Activated naive CD8-positive, alpha-beta T cell treated with anti-CD3 and anti-CD28 coated beads, Interleukin-2, amount 50 U/mL, for 16 hours (primary cell): ENCODE measurements around the gene ZDHHC19.
"Not testable (repeated sequence)": the region's sequence is repeated elsewhere in the genome, so short reads cannot be mapped to it uniquely, and the experiment has no call there.

Source experiments
- DNase-seq: peaks from one replicate; pipeline ENCODE4 v3.0.0-alpha.2; 2020; ENCODE audit warnings: low read depth, low spot score

The ZDHHC19 gene

DNA sequence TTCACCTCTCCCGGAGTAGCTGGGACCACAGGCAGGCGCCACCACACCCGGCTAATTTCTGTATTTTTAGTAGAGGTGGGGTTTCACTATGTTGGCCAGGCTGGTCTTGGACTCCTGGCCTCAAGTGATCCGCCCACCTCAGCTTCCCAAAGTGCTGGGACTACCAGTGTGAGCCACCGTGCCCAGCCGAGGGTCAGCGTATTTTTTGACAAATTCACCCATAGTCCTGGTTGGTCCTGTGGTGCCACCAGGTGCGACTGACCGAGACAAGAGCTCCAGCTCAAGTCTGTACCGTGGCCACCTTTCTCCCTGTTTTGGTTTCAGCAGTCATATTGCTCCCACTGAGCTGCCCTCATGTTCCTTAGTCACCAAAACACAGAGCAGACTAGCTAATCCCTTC, 13.9 kb upstream of the ZDHHC19 start:
- no peak for DNase-seq

DNA sequence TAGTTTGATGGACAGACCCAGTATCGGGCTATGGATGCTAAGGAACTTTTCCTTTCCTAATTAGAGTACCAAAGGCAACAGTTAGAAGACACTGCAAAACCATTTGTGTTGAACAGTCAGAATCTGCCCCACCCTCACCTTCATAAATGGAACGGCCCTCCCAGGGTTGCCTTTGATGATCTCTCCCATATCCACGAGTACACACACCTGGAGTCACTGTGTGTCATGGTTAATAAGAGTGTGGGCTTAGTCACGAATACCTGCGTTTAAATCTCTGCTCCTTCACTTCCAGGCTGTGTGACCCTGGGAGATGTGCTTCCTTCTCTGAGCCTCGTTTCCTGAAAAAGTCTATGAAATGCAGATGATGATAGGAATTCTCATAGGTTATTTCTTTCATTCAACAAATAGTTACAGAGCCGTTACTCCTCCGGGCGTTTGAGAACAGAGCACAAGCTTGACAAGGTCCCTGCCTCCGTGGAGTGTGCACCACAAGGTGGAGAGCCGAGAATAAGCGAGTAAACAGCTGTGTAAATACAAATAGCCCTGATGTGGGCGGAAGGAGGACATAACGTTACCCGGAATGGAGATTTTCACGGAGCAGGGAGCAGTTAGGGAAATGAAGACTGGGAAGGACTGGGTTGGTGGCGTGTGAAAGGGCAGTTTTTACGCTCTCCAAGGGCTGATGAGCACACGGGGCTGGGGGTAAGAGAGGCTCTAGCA, 11.8 kb upstream of the ZDHHC19 start:
- no peak for DNase-seq

DNA sequence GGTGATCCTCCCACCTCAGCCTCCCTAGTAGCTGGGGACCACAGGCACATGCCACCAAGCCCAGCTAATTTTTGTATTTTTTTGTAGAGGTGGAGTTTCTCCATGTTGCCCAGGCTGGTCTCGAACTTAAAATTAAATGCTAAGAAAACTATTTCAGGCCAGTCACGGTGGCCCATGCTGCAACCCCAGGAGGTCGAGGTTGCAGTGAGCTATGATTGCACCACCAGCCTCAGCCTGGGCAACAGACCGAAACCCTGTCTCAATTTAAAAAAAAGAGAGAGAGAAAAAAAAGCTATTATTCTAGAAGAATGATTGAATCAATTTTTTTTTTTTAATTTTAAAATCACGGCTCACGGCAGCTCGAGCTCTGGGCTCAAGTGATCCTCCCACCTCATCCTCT, 9.8 kb upstream of the ZDHHC19 start:
- DNase-seq, result no peak

DNA sequence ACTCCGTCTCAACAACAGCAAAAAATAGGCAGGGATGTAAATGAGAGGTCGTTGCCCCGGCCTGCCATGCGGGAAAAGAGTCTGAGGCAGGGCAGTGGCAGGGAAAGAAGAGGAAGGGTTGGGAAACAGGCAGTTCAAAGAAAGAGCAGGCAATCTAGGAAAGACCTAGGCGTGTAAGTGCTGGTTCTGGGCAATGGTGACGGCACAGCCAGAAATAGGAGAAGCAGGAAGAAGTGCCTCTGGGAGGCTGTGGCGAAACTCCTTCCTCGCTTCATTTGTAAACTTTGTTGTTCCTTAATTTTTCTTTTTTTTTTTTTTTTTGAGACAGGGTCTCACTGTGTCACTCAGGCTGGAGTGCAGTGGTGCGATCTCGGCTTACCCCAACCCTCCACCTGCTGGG, 9.4 kb upstream of the ZDHHC19 start:
- no peak for DNase-seq

DNA sequence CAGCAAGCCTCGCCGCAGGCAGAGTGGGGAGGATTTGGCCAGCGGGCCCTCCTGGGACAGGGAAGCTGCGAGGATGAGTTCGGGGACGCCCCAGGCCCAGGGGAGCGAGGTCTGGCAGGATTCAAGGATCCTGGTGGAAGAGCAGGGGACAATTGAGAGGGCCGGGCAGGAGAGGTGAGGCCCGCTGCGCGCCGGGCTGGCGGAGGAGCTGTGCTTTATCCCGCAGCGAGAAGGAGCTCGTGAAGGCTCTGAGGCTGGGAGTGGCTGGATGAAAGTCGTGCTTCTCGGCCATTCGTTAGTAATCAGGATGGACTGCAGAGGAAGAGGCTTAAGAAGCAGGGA, 8.7 kb upstream of the ZDHHC19 start:
- no peak for DNase-seq

DNA sequence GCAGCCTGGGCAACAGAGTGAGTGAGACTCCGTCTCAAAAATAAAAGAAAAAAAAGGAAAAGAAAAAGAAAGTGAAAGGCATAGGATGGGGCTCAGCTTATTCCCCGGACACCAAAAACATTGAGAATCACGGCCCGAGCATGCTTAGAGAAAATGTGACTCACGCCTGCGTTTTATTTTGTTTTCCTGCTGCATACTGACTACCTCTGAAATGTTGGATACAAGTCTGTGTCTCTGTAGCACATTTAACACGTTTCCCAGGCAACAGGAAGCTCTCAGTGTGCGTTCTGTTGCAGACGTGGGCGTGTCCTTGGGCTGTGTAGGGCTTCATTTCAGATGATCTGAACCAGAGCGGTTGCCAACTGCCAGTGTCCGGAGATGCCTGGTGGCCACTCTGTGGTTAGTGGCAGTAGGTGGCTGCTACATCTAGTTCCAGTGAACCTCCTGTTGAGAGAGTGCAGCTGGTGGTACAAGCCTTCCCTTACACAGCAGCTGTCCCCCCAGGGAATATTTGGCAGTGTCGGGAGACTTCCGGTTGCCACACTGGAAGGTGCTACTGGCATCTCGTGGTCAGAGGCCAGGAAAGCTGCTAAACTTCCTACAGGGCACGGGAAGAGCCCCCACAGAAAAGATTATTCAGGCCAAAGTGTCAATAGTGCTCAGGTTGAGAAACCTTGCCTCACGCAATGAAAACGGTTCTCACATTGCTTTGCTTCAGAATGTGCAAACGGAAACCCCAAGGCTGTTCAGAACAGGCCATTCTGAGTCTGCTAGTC, 8.2 kb upstream of the ZDHHC19 start:
- DNase-seq, result peak; percentile 30

DNA sequence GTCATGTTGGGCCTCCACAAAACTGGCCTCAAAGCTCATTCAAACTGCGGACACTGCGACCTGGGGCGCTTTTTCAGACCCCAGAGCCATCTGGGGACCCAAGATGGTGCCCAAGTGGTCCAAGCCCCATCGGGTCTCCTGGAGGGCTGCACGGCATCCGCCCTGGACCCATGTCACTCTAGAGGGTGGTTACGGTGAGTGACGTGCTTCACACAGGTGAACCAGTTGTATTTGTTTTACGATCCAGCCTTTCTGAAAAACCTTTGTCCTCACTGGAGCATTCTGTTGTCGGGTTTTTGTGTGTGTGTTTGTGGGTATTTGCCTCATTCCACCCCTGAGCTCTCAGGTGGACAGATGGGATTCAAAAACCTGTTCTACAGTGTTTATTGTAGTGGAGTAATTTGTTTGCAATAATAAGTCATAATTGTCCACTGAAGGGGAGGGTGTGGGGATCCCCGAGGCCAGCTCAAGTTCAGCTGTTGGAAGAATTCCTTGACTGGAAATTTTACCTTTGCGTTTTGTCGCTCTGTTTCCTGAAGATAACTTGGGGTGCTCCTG, 7.0 kb upstream of the ZDHHC19 start:
- DNase-seq, result no peak

DNA sequence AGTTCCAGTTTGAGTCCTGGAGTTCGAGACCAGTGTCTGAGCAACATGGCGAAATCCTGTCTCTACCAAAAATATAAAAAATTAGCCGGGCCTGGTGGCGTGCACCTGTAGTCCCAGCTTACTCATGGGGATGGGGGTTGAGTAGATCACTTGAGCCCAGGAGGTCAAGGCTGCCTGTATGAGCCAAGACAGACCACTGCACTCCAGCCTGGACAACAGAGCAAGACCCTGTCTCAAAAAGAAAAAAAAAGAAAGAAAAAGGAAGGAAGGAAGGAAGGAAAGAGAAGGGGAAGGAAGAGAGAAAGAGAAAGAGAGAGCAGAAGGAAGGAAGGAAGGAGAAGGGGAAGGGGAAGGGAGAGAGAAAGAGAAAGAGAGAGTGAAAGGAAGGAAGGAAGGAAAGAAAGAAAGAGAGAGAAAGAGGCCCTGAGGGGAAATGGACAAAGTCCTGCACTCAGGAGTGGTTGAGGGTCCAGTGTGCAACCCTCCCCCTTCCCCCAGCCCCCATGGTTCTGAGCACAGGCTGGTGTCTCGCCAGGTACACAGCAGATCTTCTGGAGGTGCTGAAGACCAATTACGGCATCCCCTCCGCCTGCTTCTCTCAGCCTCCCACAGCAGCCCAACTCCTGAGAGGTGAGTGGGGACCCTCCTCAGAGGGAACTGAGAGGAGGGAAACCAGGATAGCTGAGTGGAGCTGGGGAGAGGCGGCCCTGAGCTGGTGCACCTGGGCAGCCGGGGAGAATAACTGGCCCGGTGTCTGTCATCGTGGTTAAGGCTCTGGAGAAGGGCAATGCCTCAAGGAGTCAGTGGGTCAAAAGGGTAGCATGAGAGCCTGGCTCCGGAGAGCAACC, 6.3 kb upstream of the ZDHHC19 start:
- DNase-seq, result no peak

DNA sequence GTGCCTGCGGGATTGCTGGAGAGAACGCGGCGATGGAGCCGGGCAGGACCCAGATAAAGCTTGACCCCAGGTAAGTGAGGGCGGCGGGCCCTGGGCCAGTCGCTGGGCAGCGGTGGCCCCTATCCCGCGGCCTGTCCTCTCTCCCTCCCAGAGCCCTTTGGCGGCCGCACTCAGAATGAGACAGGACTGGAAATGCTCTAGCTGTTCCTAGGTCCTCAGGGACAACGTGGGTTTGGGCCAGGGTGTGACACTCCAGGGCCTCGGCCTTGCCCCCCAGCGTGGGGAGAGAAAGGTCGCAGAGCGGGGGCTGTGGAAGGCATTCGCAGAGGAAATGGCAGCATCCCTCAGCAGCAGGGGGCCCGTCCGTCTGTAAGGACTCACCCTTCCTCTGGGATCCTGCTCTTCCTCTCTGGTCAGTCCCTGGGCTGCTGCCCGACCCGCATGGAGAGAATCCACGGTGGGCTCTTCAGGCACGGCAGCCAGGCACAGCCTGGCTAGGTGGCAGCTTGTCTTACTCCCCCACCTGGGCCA, 5.5 kb upstream of the ZDHHC19 start:
- DNase-seq, result no peak

DNA sequence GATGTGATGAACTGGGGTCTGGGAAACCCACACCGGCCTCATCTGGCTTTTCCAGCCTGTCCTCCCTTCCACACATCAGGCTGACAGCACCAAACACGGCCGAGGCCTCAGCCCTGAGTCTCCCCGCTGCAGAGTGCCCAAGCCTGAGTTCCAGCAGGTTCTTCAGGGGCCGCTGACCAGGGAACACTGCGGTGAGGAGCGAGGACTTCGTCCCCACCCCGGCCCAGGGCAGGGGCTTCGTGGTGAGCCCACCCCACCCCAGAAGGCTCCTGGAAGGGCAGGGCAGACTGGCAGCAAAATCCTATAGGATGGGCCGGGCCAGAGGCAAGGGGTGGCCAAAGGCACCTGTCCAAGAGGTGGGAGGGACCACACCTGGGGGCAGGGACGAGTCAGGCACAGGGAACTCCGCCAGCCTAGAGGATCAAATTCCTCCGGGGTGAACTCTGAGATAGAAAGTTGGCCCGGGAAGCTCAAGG, 4.9 kb upstream of the ZDHHC19 start, which contains the start of gene SLC51A:
Gene SLC51A, plus strand, starts transcription at position 446 of the 476 bp plus-strand sequence. CDS start 179 bp downstream, outside the sequence.
- no peak for DNase-seq

DNA sequence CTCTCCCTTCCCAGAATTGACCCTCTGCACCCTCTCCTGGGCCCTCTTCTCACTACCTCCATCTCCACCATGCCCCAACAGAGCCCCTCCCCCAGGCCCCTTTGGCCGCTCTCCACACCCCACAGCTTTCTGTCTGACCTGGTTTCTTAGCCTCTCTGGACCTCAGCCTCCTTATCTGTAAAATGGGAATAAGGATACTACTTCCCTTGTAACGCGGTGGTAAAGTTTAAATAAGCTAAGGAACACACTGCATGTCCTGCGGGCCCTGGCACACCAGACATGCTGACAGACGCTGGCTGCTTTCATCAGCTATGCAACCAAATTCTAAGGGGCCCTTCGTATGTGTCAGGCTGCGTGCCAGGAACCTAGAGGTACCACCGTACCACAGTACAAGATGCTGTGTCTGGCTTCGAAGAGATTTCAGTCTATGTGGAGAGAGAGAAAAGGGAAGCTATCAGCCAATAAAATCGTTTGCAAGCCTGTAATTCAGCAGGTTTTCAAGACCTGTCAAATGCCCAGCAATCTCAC, 4.4 kb upstream of the ZDHHC19 start:
- no peak for DNase-seq

DNA sequence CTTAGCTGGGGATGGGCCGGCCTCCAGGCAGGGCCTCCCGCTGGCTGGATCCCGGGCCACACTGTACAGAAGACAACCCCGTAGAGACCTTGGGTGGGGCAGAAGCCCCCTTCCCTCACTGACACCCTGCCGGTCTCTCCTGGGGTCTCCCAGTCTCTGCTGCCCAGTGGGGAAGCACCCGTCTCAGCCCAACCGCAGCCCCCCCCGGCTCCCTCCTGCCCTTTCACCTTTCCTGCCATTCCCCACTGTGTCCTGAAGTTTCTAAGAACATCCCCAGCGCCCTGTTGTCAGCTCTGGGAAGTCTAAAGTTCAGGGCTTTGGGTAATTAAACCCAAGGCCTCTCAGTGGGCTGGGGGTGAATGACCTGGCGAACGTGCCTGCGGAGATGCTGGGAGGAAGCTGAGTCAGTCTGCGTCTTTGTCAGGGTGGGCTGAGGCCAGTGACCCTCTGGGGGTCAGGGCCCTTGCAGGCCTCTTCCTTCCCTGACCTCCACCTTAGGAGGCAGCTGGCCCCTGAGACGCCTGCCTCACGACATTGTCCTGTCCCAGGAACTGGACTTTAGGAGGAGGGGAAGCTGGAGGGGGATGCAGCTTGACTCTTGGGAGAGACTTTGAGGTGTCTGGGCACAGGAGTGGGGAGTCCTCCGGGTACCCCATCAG, 3.7 kb upstream of the ZDHHC19 start:
- no peak for DNase-seq

DNA sequence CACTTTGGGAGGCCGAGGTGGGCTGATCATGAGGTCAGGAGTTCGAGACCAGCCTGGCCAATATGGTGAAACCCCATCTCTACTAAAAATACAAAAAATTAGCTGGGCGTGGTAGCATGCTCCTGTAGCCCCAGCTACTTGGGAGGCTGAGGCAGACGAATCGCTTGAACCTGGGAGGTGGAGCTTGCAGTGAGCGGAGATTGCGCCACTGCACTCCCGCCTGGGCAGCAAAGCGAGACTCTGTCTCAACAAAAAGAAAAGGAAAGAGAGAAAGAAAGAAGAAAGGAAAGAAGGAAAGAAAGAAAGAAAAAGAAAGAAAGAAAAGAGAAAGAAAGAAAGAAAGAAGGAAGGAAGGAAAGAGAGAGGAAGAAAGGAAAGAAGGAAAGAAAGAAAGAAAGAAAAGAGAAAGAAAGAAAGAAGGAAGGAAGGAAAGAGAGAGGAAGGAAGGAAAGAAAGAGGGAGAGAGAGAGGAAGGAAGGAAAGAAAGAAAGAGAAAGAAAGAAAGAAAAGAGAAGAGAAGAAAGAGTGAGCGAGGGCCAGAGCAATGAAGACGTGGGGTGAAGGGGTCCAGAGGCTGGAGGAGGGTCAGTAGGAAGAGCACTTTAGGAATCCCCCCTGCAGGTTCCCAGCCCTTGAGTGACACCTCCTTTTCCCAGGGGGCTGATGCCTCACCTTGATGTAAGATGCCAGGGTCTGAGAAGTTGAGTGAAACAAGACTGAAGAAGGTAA, 1.1 kb downstream of the ZDHHC19 start:
- DNase-seq, result not testable (repeated sequence)

DNA sequence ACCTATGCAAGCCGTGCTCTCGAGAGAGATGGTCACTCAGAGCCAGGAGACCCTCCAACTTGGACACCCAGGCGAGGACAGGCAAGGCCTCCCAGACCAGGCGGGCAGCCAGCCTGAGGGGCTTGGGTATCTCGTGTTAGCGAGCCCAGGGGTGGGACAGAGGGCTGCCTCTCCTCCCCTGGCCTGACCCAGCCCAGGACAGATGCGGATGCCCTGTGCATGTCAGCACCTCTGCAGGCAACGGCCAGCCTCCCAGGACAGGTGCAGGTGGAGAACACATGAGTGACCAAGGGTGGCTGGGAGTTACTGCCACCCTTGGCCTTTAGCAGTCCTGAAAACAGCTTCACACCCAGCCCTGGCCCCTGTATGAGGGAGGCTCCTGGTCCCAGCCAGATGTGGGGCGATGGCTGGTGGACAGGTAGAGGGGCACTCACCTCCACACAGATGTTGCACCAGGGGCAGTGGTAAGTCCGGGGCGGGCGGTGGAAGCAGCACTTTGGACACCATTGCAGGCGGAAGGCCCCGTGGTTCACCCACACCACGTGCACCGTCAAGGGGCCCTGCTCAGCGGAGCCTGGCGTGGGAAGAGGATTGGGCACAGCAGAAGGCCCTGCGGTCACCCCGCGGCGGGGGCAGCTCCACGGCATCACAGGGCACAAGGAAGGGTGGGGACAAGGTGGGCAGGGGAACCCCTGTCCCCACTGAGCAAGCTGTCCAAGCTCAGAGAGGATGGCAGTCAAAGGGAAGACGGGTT, 2.1 kb downstream of the ZDHHC19 start:
- no peak for DNase-seq

DNA sequence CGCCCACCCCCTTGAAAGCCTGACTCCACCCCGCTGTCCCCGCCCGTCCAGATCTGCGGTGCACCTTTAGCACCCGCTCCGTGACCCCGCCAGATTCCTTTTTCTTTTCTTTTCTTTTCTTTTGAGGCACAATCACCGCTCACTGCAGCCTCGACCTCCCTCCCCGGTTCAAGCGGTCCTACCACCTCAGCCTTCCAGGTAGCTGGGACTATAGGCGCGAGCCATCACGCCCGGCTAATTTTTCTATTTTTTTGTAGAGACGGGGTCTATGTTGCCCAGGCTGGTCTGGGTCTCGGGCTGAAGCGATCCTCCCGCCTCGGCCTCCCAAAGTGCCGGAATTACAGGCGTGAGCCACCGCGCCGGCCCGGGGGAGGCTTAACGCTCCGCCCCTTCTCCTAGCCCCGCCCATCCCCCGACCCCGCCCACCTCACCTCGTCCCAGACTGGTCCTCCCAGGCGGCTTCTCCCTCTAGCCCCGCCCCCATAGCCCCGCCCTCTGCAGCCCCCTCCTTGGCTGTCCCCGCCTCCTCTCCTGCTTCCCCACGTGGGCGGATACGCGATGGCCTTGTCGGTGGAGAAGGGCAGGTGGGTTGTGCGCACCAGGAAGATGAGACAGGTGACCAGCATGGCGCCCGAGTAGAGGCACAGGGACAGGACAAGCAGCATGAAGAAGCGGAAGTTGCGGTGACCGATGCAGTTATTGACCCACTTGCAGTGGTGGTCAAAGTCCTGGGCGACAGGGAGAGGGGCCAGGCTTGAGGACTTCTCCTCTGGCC, 3.2 kb downstream of the ZDHHC19 start:
- no peak for DNase-seq

DNA sequence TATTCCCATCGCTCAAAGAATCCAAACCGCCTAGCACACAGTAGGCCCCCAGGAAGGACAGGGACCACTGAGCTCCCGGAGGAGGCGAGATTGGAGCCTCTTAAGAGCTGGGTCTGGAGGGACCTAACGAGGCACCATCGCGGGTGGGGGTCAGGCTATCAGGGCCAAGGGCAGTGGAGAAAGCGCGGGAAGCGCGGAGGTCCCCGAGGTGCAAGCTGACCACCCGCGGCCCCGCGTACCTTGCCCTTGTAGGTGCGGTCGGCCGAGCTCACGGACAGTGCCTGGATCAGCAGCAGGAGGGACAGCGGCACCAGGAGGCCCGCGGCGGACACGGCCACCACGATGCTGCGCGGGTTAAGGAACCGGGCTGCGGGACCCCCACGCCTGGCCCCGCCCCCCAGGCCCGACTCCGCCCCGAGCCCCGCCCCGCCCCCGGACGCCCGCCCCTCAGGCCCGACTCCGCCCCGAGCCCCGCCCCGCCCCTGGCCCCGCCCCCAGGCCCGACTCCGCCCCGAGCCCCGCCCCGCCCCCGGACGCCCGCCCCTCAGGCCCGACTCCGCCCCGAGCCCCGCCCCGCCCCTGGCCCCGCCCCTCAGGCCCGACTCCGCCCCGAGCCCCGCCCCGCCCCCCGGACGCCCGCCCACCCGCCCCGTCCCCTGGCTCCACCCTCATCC, 3.9 kb downstream of the ZDHHC19 start:
- no peak for DNase-seq

DNA sequence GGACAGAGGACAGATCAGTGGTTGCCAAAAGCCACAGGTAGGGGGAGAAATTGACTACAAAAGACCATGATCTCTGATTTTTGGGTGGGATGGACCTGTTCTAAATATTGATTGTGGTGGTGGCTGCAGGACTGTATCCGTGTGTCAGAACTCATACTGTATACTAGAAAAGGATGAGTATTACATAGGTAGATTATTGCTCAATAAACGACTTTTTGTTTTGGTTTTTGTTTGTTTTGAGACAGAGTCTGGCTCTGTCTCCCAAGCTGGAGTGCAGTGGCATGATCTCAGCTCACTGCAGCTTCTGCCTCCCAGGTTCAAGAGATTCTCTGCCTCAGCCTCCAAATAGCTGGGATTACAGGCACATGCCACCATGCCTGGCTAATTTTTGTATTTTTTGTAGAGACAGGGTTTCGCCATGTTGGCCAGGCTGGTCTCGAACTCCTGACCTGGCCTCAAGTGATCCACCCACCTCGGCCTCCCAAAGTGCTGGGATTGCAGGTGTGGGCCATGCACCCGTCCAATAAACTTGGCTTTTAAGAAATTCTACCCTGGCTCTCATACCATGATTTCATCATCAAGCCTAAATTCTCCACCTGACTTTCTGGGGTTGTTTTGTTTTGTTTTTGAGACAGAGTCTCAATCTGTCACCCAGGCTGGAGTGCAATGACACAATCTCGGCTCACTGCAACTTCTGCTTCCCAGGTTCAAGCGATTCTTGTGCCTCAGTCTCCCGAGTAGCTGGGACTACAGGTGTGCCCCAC, 5.6 kb downstream of the ZDHHC19 start:
- not testable (repeated sequence) for DNase-seq
